ENCODE data around the gene KCNC1.

KCNC1 gene

DNA sequence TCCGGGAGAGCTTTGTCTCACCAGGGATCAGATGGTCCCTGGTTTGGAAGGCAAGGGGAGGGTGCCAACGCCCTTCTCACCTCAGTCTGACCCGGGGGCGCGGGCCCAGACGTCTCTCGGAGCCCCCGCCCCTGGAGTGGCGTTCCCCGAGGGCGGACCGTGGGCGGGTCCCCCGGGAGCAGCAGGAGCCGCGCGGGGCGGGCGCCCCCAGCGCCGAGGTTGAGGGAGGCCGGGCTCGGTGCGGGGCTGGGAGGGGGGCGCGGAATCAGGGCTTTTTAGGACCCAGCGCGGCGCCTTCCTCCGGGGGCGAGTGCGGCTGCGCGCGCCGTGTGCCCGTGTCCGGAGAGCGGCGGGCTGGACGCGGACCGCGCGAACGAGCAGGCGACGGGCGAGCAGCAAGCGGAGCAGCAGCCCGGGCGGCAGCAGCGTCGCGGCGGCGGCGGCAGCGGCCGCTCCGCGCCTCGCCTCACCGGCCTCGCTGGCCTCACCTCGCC is at the start of gene KCNC1:
Gene KCNC1, plus strand, starts transcription at position 364 of the 494 bp plus-strand sequence. CDS start 1,222 bp downstream, outside the sequence.
- DNase-seq = no peak

DNA sequence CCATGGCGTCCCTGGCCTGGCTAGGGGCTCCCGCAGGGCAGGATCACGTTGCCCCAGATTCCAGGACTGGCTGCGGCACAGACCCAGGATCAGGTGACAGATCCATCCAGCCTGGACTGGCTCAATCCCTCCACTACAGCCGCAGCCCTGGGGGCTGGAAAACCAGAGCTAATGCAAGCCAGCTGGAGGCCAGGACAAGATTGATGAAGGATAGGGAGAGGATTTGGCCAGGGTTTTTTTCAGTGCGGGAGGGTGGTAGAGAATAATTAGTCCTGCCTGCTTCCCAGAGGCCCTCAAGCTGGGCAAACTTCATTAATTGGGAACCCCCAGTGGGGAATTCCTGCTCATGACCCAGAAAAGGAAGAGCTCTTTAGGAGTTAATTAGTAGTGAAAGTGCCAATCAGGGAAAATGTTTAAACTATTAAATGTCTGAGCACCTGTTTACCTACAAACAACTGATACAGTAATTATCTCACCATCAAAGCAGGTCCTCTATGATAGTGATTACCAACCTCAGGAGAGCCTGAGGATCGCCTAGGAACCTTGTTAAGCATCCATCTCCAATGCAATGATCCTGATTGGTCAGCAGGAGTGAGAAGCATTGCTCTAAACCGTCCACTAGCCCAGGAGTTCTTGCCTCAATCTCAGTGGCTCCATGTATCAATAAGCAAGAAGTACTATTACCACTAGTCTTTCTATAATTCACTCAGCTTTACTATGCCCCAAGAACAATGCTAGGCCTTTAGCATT is 48.2 kb upstream of the KCNC1 start:
- no peak for DNase-seq

DNA sequence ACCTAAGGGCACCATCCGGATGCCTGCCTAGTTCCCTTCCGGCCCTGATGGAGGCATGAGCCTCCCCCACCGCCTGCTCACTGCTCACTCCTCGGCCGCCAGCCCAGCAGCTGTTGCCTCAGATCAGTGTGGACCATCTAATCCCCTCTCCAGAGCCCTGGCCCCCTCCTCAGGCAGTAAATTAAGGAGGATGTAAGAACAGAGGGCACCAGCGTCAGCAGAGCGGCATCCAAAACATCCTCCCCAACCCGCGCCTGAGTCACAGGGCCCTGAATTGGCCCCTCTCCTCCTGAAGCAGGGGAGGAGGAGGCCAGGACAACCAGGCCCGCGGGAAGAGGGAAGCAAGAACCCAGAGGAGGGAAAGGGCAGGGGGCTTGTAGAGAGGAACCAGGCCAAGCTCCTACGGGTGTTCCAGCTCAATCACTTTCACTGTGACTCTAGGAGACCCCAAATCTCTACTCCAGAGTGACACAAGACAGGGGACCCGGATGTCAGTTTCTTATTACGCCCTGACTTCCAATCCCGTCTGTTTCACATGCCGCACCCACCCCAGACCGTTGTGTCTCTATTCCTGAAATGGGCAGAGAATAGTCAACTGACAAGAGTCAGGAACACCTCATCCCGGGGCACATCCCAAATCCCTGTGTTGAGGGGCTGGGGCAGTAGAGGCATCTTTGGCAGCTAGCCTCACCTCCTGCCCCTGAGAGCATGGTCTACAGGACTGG is 46.5 kb upstream of the KCNC1 start:
- no peak for DNase-seq

DNA sequence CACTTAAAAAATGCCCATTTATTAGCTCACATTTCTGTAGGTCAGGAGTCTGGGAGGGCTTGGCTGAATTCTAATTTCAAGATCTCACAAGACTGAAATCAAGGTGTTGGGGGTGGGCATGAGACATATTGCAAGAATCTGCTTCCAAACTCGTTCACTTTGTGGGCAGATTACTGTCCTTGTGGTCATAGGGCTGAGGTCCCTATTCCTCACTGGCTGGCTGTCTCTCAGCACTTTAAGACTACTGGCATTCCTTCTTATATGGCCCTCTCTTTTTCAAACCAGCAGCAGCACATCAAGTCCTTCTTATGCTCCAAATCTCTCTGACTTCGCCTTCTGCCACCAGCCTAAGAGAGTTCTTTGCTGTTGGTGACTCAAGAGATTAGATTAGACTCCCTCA is 43.0 kb upstream of the KCNC1 start:
- no peak for DNase-seq

DNA sequence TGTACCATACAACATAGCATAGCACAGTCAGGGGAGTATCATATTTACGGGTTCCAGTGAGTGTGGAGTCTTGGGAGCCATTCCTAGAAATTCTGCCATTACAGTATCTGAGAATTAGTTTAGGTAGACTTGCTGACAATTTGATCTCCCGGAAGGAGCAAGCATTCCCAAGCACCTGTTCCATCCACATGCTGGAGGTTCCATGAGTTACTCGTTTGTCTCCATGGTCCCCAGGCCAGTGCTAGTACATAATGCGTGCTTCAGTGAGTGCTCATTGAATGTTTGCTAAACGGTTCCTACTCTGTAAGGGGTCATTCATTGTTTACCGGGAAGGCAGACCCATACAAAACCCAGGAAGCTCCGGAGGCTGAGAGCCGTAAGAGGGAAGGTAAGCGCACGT is 42.6 kb upstream of the KCNC1 start:
- no peak for DNase-seq

DNA sequence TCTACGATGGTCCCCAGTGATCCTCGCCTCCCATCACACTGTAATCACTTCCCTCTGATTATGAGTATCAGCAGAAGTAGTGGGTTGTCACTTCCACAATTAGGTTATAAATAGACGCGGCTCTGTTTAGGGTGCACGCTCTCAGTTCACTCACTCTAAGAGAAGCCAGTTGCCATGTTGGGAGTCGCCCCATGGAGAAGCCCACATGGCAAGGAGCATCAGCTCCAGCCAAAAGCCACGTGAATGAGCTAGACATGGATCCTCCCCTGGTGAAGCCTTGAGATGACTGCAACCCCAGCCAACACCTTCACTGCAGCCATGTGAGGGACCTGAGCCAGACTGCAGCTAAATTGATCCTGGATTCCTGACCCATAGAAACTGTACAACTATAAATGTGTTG is 41.6 kb upstream of the KCNC1 start:
- DNase-seq = no peak

DNA sequence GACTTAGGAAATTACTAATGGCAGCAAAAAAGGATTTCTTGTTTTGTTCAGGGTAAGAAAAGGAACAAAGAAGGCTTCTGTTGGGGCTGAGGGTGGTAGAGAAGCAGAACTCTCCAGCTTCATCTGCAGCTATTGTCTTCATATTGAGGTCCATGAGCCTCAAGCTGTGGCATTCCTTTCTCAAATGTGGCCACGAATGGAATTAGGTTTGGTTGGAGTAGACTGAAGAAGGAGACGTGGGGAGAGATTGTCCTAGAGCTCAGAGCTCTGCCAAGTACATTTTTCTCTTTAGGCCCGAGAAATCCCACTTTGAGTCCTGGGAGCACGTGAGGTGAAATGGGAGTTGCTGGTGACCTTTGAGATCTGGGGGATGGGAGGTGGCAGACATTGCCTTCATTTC is 41.0 kb upstream of the KCNC1 start:
- no peak for DNase-seq

DNA sequence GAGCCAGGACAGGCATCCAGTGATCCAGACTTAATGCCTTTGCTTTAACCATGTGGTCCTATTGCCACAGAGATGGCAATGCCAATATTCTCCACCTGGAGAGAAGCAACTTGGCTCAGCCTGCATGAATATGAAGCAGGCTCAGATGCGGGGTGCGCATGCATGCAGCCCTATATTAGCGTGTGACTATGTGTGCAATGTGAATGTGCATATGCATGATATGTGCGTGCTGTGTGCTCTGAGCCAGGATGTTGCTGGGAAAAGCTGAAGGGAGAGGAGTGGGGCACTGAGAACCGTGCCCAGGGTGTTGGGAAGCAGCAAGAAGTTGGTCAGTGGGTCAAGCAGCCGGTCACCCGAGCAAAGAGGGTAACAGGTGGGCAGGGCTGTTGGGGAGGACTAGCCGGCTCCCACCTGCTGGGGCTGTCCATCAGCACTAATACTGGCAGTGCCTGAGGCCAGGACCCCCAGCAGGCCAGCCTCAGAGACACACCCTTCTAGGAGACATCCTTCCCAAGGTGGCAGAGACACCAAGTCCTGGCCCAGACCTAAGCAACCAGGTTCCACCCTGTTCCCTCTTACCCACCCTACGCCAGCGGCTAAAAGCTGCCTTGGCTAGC is 40.0 kb upstream of the KCNC1 start:
- DNase-seq = no peak

DNA sequence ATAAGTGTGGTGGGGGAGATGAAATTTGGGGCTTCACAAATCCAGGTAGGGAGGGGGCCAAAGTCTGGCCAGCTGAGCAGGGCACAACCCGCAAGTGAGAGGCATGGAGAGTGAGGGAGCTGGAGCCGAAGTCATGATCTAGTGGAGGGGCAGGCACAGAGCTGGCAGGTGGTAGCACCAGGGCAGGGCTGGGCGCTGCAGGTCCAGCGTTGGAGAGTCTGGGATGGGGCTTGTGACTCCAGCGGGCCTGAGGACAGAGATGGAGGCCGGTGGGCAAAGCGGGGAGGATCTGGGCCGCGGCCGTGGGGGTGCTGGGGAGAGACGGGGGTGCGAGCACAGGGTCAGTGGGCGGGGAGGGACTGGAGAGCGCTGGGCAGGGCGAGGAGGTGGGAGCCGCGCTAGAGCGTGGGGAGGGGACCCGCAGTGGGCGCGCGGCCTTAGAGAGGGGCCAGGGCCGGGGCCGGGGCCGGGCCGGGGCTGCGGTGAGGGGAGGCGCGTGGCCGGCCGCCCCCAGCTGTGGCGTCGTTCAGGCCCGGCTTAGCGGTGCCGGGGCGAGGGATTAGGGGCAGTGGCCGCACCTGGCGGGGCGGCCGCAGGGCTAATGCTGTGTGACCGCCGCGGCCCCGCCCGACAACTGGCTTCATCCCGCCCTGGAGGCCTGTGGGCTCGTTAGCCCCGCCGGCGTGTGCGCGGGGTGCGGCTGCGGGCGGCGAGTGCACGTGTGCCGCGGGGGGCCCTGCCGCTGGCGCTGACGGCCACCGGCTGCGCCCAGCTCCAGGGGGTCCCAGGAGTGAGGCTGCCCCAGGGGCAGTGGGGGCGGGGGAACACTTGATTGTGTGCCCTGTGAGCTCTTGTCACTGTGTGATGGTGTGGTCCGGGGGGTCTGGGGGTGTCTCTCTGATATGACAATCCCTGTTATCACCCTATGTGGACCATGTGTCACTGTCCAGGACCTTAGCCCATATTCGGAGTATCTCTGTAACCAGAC is 38.8 kb upstream of the KCNC1 start:
- no peak for DNase-seq

DNA sequence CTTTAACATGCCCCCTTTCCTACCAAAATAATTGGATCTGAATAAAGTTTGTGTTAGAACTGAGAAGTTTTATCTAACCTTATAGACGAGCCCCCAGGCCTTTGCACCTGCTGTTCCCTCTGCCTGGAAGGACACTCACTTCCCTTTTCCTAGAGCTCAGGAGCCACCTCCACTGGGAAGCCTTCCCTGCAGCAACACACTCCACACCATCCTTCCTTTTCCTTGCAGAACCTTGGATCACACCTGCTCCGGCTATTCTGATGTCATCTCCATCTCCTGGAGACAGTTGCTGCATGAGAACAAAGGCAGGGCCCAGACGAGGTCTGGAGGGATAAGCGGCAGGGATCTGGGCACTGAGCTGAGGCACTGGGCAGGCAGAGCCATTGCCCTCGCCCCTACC is 37.8 kb upstream of the KCNC1 start:
- DNase-seq = no peak

DNA sequence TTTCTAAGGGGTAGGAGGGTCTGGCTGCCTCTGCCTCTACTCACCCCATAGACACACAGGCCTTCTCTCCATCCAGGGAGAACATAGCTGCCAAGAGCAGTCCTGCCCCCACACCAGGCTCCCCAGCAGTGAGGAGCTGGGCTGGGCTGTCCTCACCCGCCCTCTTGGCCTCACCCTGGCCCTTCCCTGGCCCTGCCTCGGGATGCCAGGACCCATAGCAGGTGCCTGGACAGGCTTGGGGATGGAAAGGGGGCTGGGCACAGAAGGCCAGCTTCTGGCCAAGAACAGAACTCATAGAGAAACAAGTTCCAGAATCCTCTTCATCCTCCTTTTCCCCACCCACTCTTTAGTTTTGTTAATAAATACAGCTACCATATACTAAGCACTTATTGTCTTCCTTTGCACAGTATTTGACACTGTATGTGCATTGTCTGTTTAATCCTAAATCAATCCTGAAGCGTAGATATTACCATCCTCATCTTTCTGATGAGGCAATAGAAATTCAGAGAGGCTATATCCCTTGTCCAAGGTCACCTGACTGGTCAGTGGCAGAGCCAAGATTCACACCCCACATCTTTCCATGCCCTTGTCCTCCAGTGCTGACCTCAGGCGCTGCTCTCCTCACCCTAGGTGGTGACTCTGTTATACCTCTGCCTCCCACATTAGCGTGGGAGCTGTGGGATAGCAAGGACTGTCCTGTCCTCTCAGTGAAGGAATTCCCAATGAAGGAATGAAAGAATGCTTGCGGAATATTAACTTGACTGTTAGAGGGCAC is 37.2 kb upstream of the KCNC1 start:
- DNase-seq = no peak

DNA sequence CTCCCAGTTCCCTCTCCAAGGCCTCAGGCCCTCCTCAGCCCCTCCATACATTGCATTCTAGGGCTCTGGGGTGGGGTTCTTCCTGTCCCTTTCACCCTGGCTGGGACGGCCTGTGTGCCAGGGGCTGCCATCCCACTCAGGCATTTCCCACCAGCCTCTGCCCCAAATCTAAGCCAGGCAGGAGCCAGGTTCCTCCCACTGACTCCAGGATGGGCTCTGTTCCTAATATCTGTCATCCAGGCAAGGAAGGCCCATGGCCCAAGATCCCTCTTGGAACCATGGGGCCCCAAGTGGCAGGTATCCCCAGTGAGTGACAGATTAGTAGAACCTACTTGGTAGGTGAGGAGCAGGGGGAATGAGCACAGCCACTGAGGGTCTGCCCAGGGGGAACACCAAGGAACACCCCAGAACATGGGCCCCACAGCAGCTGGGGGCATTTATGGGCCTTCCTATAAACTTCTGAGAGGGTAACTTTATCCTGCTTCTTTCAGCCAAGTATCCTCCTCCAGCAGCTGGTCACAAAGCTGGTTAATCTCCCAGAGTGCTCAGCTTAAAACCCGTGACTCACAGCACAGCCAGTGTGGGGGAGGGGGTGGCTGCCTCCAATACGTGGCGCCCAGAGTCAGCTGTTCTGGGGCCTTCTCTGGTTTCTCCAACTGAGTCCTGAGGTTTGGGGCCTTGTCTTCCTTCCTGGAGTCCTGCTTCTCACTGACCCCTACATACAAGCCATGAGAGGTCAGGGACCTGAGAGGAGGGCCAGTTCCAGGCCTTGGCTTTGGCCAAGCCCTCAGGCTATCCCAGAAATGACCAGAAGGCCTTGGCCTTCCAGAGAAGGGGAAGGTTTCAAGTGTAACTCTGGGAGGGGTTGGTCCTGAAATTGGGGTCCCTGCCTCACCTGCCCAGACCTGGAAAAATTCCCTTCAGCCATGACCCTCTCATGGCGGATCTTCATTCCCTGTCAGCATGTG is 35.1 kb upstream of the KCNC1 start:
- DNase-seq = no peak

DNA sequence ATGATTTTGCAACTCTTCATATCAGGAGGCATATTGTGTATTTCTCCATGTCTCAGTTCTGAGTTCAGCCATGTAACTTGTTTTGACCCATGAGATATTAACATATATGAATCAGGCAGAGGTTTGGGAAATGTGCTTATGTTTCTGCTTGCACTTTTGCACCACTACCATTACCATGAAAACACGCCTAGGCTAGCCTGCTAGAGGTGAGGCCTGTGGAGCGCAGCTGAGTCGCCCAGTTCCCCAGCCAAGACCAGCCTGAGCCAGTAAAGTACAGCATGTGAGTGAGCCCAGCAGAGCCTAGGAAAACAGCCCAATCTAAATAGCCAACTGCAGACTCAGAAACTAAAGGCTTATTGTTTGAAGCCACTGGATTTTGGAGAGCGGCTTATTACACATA is 33.6 kb upstream of the KCNC1 start:
- no peak for DNase-seq

DNA sequence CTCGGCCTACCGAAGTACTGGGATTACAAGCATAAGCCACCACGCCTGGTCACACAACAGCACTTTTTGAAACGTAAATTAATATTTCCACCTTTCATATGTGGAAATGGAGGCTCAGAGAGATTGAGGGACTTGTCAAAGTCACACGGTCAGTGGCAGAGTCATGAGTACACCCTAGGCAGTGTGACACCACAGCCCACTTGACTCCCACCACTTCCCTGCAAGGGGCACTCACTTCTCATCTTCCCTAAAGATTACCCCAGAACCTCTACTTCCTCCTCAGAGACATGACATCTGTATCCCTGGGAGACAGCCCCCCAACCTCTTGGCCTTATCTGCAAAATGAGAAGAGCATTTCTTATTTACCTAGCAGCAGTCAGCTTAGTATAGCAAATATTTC is 31.7 kb upstream of the KCNC1 start:
- DNase-seq = no peak

DNA sequence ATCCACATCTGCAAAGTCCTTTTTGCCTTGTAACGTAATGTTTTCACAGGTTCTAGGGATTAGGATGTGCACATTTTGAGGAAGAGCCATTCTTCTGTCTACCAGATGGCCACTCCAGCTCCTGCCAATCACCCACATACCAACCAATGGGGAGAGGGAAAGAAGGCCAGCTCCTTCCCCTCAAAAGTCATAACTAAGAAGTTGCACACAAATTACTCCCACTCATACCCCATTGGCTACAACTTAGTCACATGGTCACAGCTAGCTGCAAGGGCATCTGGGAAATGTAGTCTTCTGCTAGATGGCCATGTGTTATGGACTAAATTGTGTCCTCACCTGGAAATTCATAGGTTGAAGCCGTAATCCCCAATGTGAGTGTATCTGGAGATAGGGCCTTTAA is 30.6 kb upstream of the KCNC1 start:
- DNase-seq = no peak

DNA sequence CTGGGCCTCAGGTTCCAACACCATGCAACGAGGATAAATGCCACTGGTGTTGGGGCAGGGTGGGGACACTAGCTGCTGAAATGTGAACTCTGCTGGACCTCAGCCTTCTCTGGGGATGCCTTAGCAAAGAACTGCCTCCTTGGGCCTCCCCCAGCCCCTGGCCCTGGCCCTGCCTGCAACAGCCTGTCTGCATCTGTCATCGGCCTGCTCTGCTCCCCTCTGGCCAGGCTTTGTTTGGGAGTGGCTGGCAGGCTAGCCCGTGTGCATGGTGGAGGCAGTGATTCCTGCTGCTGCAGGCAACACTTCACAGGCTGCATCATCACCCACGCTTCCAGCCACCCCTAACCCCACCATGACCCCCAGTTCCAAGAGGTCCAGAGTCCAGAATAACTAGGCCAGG is 26.8 kb upstream of the KCNC1 start:
- DNase-seq = no peak

DNA sequence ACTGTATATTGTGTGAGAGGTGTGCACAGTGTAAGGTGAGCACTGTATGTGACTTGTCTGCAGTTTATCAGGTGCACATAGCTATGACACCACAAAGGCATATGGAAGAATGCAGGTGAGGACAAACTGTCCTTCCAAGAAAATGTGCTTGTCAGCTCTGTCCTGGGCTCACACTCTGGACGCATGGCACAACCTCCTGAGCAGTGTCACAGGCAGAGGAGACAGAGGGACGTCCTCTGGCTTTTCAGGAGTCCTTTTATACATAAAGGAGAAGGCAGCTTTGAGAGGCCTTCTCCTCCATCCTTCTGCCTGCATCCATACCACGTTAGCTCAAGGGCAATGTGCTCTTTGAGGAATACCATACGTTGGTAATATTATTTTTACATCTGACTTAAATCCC is 22.7 kb upstream of the KCNC1 start:
- no peak for DNase-seq

DNA sequence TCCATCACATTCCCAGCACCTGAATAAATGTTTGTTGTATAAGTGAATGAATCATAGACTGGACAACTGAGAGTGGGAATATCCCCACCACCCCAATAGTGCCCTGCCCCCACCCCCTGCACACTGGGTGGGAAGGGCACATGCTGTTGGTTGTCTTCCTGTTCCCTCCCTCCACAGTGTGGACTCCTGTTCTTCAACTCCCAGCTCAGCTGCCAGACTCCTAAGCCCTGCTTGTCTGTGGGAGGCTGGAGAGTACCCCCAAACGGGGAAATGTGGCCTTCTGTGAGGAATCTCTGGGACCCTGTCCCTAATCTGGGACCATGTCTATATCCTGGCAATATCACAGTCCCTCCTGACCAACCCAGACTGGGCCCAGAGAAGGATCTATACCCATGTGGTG is 20.7 kb upstream of the KCNC1 start:
- no peak for DNase-seq

DNA sequence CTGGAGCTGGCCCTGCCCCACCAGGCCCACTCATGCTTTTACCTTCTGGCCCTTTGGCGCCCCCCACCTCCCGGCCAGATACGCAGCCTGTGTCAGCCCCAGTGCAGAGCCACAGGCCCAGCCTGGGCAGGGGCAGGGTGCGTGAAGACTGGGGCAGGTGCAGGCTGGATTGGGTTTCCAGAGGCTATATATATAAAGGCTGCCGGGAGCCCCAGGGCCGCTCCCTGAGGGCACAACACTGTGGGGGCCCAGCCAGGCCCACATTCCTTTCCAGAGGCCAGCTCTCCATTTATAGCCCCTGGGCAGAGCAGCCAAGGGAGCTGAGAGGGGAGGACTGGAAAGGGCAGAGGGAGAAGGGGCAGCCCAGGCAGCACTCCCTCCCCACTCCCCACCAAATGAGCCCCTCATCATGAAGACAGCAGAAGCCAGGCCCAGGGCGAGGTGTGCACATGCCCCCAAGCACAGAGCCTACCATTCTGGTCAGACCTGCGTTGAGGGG is 20.2 kb upstream of the KCNC1 start:
- DNase-seq = no peak

DNA sequence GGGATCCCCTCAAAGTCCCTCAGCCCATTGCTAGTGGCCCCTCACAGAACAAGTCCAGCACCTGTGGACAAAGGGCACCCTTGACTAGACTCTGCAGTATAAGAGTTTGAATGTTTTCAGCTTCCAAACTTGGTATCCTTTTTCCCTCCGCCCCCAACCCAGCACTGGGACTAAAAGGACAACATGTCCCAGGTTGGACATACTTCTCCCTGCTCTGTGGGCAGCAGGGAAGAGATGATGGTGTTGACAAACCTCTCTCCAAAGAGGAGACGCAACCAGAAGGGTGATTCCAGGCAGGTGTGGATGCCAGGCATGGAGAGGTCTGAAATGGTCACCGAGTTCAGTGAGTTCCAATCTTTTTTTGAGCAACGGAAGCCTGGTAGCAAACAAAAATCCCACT is 19.7 kb upstream of the KCNC1 start:
- no peak for DNase-seq

DNA sequence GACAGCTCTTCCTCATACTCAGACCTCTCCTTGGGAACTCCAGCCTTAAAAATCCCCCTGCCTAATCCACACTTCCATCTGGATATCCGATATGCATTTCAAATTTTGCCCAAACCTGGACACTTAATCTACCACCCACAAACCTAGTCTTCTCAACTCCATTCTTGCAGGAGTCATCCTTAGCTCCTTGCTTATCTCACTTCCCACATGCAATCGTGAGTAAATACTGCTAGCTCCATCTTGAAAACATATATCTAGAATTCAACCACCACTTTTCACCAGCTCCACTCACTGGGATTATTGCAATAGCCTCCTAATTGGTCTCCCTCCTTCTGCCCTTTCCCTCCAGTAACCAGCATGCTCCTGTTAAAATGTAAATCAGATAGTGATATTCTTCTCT is 17.8 kb upstream of the KCNC1 start:
- no peak for DNase-seq

Measured in CD4-positive, alpha-beta T cell treated with Interleukin-4 for 4 hours (primary cell).